ENCODE measurements around the gene SLC16A2.

The SLC16A2 gene

GRCh38 chrX:74450803-74451449, 29.6 kb downstream of the SLC16A2 start:
- TF ChIP-seq REST (IDR thresholded peaks at IDR 0.05; ENCODE audit: insufficient replicate concordance, low read depth) (no peak), SPI1 (IDR thresholded peaks at IDR 0.05; ENCODE audit: borderline replicate concordance, low read depth) (peak; percentile 93), POLR2AphosphoS5 (IDR thresholded peaks at IDR 0.05; ENCODE audit: low read depth) (no peak)
- TF ChIP-seq, protein P1, sequence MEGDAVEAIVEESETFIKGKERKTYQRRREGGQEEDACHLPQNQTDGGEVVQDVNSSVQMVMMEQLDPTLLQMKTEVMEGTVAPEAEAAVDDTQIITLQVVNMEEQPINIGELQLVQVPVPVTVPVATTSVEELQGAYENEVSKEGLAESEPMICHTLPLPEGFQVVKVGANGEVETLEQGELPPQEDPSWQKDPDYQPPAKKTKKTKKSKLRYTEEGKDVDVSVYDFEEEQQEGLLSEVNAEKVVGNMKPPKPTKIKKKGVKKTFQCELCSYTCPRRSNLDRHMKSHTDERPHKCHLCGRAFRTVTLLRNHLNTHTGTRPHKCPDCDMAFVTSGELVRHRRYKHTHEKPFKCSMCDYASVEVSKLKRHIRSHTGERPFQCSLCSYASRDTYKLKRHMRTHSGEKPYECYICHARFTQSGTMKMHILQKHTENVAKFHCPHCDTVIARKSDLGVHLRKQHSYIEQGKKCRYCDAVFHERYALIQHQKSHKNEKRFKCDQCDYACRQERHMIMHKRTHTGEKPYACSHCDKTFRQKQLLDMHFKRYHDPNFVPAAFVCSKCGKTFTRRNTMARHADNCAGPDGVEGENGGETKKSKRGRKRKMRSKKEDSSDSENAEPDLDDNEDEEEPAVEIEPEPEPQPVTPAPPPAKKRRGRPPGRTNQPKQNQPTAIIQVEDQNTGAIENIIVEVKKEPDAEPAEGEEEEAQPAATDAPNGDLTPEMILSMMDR (IDR thresholded peaks at IDR 0.05; ENCODE audit: insufficient read depth, low read length), result no peak
- Histone ChIP-seq H3K27me3 (ENCODE audit: insufficient read depth, poor library complexity, severe bottlenecking) (no peaks in the 10 kb centered on the region), H3K4me3 (replicated peaks; ENCODE audit: insufficient read depth, low read length) (no peak overlapping the region), H3K27ac (replicated peaks) (no peak overlapping the region)
- peak; percentile 52 to 72 for DNase-seq (ENCODE audit: low read depth in 1 of 2, low spot score in 1 of 2)

GRCh38 chrX:74451450-74452198, 30.3 kb downstream of the SLC16A2 start:
- TF ChIP-seq REST (IDR thresholded peaks at IDR 0.05; ENCODE audit: insufficient replicate concordance, low read depth) (no peak), GABPA (IDR thresholded peaks at IDR 0.05; ENCODE audit: low read depth) (no peak), SPI1 (IDR thresholded peaks at IDR 0.05; ENCODE audit: borderline replicate concordance, low read depth) (no peak)
- TF ChIP-seq, protein P1 (IDR thresholded peaks at IDR 0.05; ENCODE audit: insufficient read depth, low read length), result no peak
- H3K4me3 ChIP-seq (replicated peaks; ENCODE audit: insufficient read depth, low read length), result no peak overlapping the region
- DNase-seq (ENCODE audit: low read depth in 1 of 2, low spot score in 1 of 2), result no peak
- no peak overlapping the region for H3K27ac ChIP-seq (replicated peaks)
- no peaks in the 10 kb centered on the region for H3K27me3 ChIP-seq (ENCODE audit: insufficient read depth, poor library complexity, severe bottlenecking)

GRCh38 chrX:74452199-74452481, 30.8 kb downstream of the SLC16A2 start:
- Histone ChIP-seq H3K27me3 (ENCODE audit: insufficient read depth, poor library complexity, severe bottlenecking) (no peaks in the 10 kb centered on the region), H3K27ac (replicated peaks) (no peak overlapping the region), H3K4me3 (replicated peaks; ENCODE audit: insufficient read depth, low read length) (no peak overlapping the region)
- TF ChIP-seq SPI1 (IDR thresholded peaks at IDR 0.05; ENCODE audit: borderline replicate concordance, low read depth) (no peak), GABPA (IDR thresholded peaks at IDR 0.05; ENCODE audit: low read depth) (no peak), POLR2AphosphoS5 (IDR thresholded peaks at IDR 0.05; ENCODE audit: low read depth) (no peak), REST (IDR thresholded peaks at IDR 0.05; ENCODE audit: insufficient replicate concordance, low read depth) (no peak)
- TF ChIP-seq, protein P1 (IDR thresholded peaks at IDR 0.05; ENCODE audit: insufficient read depth, low read length), result no peak
- no peak for DNase-seq (ENCODE audit: low read depth in 1 of 2, low spot score in 1 of 2)

Measured in HL-60 (cell line).